ENCODE results near the gene DNAH2. TPM values are rescaled to one million over a fixed set of nuclear protein-coding genes. Genes with fewer than 3 reads are reported as not detected.

Gene DNAH2
- total RNA-seq, 1 experiment from 2014 or later: 0.15 TPM

GRCh38 chr17:7747635-7748071 lies 30.1 kb downstream of the DNAH2 start:
- Mint-ChIP-seq H3K27me3 (ENCODE audit: low read depth) (no peaks in the 10 kb centered on the region; the same call in 1 of the 2 replicates), H3K36me3 (ENCODE audit: insufficient read depth in 1 of 3, low read depth in 3 of 3) (no peaks in the 10 kb centered on the region), H3K4me3 (no peak overlapping the region), H3K4me1 (peaks cover 0 to 4% of the 10 kb centered on the region in 2 experiments; a peak in 2 of 4 replicates), H3K27ac (no peak overlapping the region), H3K9me3 (no peaks in the 10 kb centered on the region)
- Histone ChIP-seq H2AK5ac (ENCODE audit: insufficient read length, low read length) (no peak overlapping the region), H4K91ac (ENCODE audit: insufficient read length, low read depth, low read length) (no peak overlapping the region), H3K23ac (ENCODE audit: insufficient read length, low read depth, low read length) (no peak overlapping the region), H2BK20ac (ENCODE audit: low read depth, low read length, poor library complexity, severe bottlenecking) (no peak overlapping the region), H3K9me3 (ENCODE audit: control insufficient read depth, low read depth, low read length) (no peaks in the 10 kb centered on the region), H2BK12ac (ENCODE audit: insufficient read length, low read depth, low read length) (no peak overlapping the region), H4K20me1 (ENCODE audit: control insufficient read depth, insufficient read depth, insufficient read length) (no peaks in the 10 kb centered on the region), H4K5ac (ENCODE audit: insufficient read length, low read depth, low read length) (no peak overlapping the region), H3K14ac (ENCODE audit: insufficient read depth, low read length) (no peak overlapping the region), H2BK5ac (ENCODE audit: insufficient read length, low read length) (no peak overlapping the region), H3K23me2 (ENCODE audit: insufficient read length, low read depth, low read length, poor library complexity, severe bottlenecking) (peaks cover 2% of the 10 kb centered on the region), H3K4me2 (ENCODE audit: insufficient read depth, insufficient read length, low read length) (no peak overlapping the region), H3K4ac (ENCODE audit: low read depth, low read length) (no peak overlapping the region), H3K56ac (ENCODE audit: insufficient read length, low read depth, low read length) (no peak overlapping the region), H2BK15ac (ENCODE audit: low read depth, low read length) (no peak overlapping the region), H3K79me1 (ENCODE audit: insufficient read depth, low read depth, low read length, poor library complexity, severe bottlenecking) (no peaks in the 10 kb centered on the region), H3K27ac (ENCODE audit: insufficient read length, low read depth, low read length) (no peak overlapping the region), H2AFZ (ENCODE audit: low read length) (no peak overlapping the region), H3K79me2 (ENCODE audit: insufficient read depth, low read length) (no peaks in the 10 kb centered on the region), H3K9ac (ENCODE audit: extremely low read depth, insufficient read length, low read length) (no peak overlapping the region), H3K18ac (ENCODE audit: insufficient read length, low read depth, low read length) (no peak overlapping the region), H4K8ac (replicated peaks; ENCODE audit: insufficient read length, low read depth, low read length) (no peak overlapping the region), H3T11ph (ENCODE audit: low read length) (no peak overlapping the region), H2BK120ac (ENCODE audit: low read depth, low read length, poor library complexity, severe bottlenecking) (no peak overlapping the region), H3K4me1 (ENCODE audit: insufficient read depth, low read length) (no peaks in the 10 kb centered on the region), H3K27me3 (ENCODE audit: insufficient read depth, low read length) (no peaks in the 10 kb centered on the region)
- TF ChIP-seq CTCF (conservative IDR thresholded peaks at IDR 0.05): no peak
- no peak for DNase-seq
- WGBS (ENCODE audit: extremely low coverage, insufficient read length, low lambda C conversion rate): no CpG with 5 or more reads among the region's 4 CpGs
